Stimulated activated CD4-positive, alpha-beta T cell treated with anti-CD3 and anti-CD28 coated beads, Interleukin-15, amount 100 ng/mL, for 1 hour (primary cell): ENCODE measurements around the gene SLC2A13.

Experiments
- DNase-seq, 2 donors: peaks; one replicate each; pipeline ENCODE4 v3.0.0-alpha.2; 2020; ENCODE audit warnings: low read depth in 1 of 2, low spot score in 1 of 2

Gene SLC2A13

GRCh38 chr12:40105515-40106201 is at the start of gene SLC2A13:
Gene SLC2A13, minus strand, starts transcription at chr12:40106081. Its CDS starts 273 bp downstream, at chr12:40105808.
- peak; percentile 65 to 68 for DNase-seq

DNA sequence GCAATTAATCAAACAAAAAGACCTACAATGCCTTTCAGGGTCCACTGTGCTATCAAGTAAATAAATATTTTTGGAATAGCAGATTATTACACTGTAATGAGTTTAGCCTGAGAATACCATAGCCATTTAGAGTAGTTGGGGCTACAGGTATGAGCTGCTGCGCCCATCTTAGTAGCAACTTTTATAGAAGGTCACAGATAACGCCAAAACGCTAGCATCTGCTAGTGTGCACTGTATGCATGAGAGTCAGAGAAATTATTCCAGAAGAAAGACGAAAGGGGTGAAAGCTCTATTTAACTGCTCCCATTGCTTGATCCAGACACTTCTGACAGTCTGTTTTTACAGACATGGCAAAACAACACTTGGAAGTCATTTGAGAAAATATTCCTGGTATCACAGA is 48.5 kb upstream of the SLC2A13 start:
- no peak for DNase-seq

DNA sequence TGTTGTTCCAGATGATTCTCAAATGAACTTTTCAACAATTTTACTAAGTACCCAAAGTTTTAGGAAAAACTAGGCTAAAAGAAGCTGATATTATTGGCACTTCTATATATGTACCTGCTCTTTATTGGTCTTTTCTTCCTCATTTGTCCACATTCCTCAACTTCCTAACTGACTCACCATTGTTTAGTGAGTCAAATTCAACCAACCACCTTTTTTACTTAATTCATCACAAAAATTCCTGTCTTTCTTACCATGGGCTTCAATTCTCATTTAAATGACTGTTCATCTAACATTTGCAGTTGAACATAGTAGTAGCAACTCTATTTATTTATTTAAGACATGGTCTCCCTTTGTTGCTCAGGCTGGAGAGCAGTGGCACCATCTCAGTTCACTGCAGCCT is 47.6 kb upstream of the SLC2A13 start:
- no peak for DNase-seq

- DNase-seq: peak in 1 of 2 donors; percentile 7
These were observed 47.0 kb upstream of the SLC2A13 start for GRCh38 chr12:40152783-40153383.

DNA sequence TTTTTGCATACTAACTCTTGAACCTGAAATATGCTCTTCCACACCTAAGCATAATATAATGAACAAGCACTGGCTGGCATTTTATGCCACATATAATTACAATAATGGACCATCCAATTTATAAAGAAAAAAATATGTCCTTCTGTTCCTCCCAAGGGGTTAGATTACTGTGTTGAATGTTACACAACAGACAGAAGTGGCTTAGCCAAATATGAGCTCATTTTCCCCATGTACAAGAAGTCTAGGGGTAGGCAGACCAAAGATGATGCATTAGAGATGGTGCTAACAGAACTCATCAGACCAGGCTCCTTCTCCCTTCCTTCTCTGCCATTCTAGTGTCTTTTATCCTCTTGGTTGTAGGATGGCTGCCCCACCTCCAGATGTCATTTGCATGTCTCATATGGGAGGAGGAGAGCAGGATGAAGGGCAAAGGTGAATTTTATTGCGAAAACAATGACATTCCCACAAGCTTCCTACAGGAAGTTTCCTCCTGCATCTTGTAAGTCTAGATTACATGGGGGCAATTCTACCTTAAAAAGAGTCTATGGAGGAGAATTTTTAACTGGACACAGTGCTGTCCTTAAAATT is 43.9 kb upstream of the SLC2A13 start:
- no peak for DNase-seq

DNA sequence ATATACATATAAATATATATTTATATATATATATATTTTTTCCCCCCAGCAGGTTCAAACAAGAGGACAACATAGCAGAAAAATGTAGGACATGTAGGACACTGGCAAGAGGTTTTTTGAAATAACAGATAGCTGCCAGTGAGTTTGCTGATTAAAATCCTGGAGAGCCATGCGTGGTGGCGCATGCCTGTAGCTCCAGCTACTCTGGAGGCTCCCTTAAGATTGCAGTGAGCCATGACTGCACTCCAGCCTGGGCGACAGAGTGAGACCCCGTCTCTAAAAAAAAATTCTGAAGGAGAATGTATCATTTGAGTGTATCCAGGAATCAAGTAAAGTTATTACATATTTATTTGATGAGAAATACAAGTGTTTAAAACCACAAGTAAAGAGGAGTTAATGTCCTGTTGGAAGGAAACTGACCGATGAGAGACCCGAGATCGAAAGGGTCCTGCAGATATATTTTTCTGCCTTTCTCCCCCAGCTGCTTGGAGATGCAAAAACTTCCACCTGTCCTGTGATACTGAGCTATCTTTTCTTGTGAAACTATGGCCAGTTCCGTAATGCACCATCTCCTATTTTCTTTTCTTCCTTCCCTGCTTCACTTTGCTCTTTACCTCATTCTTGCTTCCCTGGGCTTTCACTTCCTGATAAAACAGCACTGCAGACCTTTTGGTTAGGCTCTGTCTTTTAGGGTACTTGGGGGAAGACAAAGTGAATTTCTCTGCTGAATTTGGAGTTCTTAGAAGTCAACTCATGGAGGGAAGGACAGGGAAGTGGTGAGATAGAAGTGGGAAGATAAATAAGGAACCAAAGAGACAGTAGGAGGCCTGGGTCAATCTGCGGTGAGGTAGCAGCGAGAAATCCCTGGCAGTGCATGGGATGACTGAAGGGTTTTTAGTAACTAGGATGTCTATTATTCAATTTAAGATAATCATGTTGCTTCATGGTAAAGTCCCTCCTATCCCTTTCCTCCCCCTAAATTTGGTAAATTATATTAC is 41.2 kb upstream of the SLC2A13 start:
- peak in 1 of 2 donors; percentile 1 for DNase-seq

- no peak for DNase-seq
These were observed 40.0 kb upstream of the SLC2A13 start for GRCh38 chr12:40145896-40146295.

- no peak for DNase-seq
These were observed 38.1 kb upstream of the SLC2A13 start for GRCh38 chr12:40144023-40144422.

DNA sequence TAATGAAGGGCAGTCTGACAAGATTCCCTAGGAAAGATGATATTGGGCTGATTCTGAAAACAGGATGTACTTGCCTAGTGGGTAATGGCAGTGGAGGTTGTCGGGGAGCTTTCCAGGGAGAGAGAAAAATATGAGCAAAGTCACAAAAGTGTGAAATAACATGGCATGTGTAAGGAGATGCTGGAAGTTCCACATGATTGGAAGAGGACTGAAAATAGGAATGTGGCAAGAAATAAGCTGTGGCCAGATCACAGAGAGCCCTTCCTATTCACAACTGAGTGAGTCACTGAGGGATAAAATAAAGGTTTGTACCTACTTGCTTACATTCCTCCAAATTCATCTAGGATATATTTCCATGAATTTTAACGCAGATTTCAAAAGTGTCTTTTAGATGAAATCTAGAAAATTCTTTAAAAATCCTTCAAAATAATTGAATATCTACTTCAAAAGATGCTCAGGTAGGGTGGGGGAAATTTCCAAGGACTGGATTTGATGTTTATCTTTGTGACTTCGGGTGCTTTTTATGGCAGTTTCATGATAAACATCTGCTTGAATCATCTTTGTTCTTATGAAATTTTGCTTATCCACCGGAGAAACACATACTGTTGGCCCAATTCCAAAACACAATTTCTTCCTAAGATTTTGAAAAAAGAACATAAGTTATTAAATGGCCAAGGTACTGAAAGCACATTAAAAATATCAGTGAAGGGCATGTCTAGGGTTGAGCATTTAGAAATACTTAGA is 36.3 kb upstream of the SLC2A13 start:
- no peak for DNase-seq

- no peak for DNase-seq
These were observed 32.6 kb upstream of the SLC2A13 start for GRCh38 chr12:40138526-40138925.

DNA sequence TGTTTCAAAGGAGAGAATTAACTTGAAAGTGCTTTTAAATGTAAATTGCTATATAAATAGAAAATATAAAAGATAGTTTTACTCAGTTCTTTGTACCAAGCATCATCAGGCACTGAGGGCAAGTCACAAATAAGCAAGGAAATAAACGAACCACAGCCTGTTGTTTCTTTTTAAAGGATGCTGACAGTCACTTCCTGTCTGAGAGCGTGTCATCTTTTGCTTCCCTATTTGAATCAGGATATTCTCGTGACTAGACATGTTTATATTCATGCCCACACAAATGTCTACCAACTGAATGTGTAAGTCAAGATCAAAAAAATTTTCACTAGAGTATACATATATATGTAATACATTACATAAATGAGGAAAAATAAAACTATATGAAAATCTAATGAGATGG is 31.4 kb upstream of the SLC2A13 start:
- DNase-seq: no peak

DNA sequence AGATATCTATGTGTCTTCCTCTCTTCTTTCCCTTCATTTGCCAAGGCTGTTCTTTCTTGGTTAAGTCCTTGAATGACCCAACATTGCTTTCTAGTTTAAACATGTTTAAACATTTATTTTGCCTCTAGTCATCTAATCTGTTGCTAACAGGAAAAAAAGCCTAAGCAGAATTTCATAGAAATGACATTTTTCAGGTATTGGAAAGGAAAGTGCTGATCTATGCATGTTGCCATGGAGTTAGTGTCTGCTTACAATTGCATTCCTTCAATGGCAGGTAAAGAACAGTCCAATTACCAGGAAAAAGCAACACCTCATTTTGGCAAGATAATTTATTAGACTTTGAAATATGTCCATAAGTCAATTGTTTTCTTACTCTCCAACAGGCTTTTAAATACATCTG is 21.5 kb upstream of the SLC2A13 start:
- DNase-seq: no peak

DNA sequence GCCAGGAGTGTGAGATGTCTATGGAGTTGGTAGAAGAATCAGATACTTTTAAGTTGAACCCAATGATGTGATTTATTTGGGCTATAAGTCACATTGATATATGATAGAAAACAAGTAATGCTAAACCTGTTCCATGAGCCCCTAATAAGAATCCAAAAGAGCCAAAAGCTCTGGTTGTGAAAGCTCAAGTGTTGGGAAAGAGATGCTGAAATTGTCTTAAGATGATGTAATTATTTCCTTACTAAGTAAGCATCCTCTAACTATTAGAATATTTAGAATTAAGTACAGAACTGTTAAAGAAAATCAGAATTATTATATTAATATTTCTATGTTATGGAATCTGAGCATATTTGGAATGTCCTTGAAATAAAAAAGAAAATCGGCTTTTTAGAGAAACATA is 17.6 kb upstream of the SLC2A13 start:
- no peak for DNase-seq

DNA sequence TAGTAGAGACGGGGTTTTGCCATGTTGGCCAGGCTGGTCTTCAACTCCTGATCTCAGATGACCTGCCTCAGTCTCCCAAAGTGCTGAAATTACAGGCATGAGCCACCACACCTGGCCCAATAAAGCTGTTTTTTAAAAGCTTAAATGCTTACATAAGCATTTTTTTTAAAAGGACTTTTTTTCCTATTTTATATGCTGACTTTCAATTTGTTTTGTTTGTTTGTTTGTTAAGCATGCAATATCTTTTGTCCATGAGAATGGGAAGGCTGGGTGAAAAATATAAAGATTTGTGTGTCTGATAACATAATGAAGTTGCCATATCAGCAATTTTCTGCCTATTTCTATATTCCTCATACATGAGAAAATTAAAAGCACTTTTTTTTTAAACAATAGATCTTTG is 17.0 kb upstream of the SLC2A13 start:
- DNase-seq: no peak

- no peak for DNase-seq
These were observed 11.9 kb upstream of the SLC2A13 start for GRCh38 chr12:40117818-40118217.

- DNase-seq: no peak
These were observed 4.7 kb upstream of the SLC2A13 start for GRCh38 chr12:40110586-40110985.

- no peak for DNase-seq
These were observed 2.1 kb upstream of the SLC2A13 start for GRCh38 chr12:40107803-40108620.

DNA sequence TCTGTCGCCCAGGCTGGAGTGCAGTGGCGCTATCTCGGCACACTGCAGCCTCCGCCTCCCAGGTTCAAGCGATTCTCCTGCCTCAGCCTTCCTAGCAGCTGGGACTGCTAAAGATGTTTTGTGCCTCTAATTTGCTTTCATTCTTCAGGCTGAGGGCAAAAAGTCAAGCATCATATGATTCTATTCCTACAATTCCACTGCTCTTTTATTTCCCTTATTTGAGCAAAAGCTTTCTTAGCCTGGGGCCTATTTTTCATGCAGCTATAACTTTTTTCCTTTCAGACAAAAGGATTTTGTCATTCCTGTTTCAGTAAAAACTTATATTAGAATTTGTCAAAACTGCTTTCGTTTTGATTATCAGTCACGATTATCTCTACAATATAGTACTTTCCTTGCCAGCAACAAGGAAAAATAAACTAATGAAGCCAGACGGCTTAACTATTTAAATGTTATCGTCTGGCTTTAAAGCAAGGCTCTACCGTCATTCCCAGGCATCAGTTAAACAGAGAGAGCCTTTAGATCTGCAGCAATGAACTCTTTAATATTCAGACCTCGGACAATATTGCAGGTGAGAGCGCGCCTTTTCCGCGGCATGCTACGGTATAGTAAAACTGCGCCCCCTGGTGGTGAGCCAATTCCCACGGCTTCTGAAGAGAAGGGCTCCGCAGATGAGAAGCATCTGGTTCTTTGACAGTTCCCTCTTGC is 1.4 kb upstream of the SLC2A13 start:
- peak; percentile 72 to 76 for DNase-seq

DNA sequence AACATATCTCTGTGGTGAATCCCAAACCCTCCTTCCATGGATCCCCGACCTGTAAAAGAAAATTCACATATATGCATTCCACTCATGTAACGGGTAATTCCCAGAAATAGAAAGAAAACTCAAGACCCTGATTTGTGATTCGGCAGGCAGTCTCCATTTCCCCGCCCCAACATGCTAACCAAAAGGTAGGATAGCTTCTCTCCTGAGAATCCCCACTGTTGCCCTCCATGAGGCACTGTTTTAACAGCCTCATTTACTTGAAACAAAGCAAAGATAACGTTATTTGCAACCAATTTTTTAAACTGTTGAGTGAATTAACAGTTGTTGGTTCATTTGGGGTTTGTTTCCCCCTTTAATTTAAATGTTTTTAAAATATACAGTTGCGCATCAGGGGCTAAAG is 774 bp upstream of the SLC2A13 start:
- DNase-seq: no peak
